SK-N-SH treated with all-trans-retinoic acid at 6 μM for 48 hours (cell line): Measurements from ENCODE around the gene IL1RN.

Experiments
- ATAC-seq: fragments of 200-7000 bp; cut with Tn5 transposase; 3 replicates; pipeline ENCODE4 v1.9.1; 2020; ENCODE audit warnings: mild to moderate bottlenecking, moderate library complexity
- ARNTL ChIP-seq: fragments of 450-650 bp; formaldehyde crosslinking; IDR thresholded peaks from 2 replicates; pipeline ENCODE4 v1.5.0; 2020; ENCODE audit warnings: low read depth, mild to moderate bottlenecking, moderate library complexity, borderline replicate concordance
- BACH2 ChIP-seq: fragments of 250-450 bp; sonication (Bioruptor Pico); IDR thresholded peaks from 2 replicates; pipeline ENCODE4 v1.9.0; 2021; ENCODE audit warnings: mild to moderate bottlenecking, borderline replicate concordance
- CSDC2 ChIP-seq: fragments of 250-450 bp; sonication (Bioruptor Pico); IDR thresholded peaks from 2 replicates; pipeline ENCODE4 v1.5.0; 2020; ENCODE audit warnings: mild to moderate bottlenecking, moderate library complexity
- CSRNP3 ChIP-seq: fragments of 250-450 bp; sonication (Bioruptor Pico); IDR thresholded peaks from 2 replicates; pipeline ENCODE4 v1.5.1; 2021; ENCODE audit warnings: mild to moderate bottlenecking, moderate library complexity
- GLIS3 ChIP-seq: fragments of 250-450 bp; sonication (Bioruptor Pico); IDR thresholded peaks from 2 replicates; pipeline ENCODE4 v1.5.0; 2020; ENCODE audit warnings: mild to moderate bottlenecking, moderate library complexity
- ISL1 ChIP-seq: fragments of 250-450 bp; sonication (Bioruptor Pico); IDR thresholded peaks from 2 replicates; pipeline ENCODE4 v2.1.2; 2022; ENCODE audit warnings: mild to moderate bottlenecking, moderate library complexity
- OSR1 ChIP-seq: fragments of 250-450 bp; sonication (Bioruptor Pico); IDR thresholded peaks from 2 replicates; pipeline ENCODE4 v1.8.0; 2022; ENCODE audit warnings: moderate library complexity, mild to moderate bottlenecking, inconsistent platforms
- POU6F1 ChIP-seq: fragments of 250-450 bp; sonication (Bioruptor Pico); IDR thresholded peaks from 2 replicates; pipeline ENCODE4 v1.8.0; 2021; ENCODE audit warnings: low read depth, mild to moderate bottlenecking, moderate library complexity, borderline replicate concordance
- PPARA ChIP-seq: fragments of 250-450 bp; sonication (Bioruptor Pico); IDR thresholded peaks from 2 replicates; pipeline ENCODE4 v1.5.0; 2020; ENCODE audit warnings: mild to moderate bottlenecking, borderline replicate concordance
- SNAI2 ChIP-seq: fragments of 250-450 bp; sonication (Bioruptor Pico); IDR thresholded peaks from 2 replicates; pipeline ENCODE4 v1.5.0; 2020; ENCODE audit warnings: mild to moderate bottlenecking, moderate library complexity
- TCF4 ChIP-seq: fragments of 250-450 bp; sonication (Bioruptor Pico); IDR thresholded peaks from 2 replicates; pipeline ENCODE4 v1.8.0; 2021; ENCODE audit warnings: mild to moderate bottlenecking, moderate library complexity, borderline replicate concordance
- TOX ChIP-seq: fragments of 250-450 bp; sonication (Bioruptor Pico); IDR thresholded peaks from 2 replicates; pipeline ENCODE4 v1.8.0; 2021; ENCODE audit warnings: mild to moderate bottlenecking, moderate library complexity, borderline replicate concordance
- TSHZ2 ChIP-seq: fragments of 250-450 bp; sonication (Bioruptor Pico); IDR thresholded peaks from 2 replicates; pipeline ENCODE4 v1.5.0; 2020; ENCODE audit warnings: mild to moderate bottlenecking, moderate library complexity
- ZC3H10 ChIP-seq: fragments of 250-450 bp; sonication (Bioruptor Pico); IDR thresholded peaks from 2 replicates; pipeline ENCODE4 v1.5.1; 2021; ENCODE audit warnings: mild to moderate bottlenecking, moderate library complexity
- ZFP3 ChIP-seq: fragments of 250-450 bp; sonication (Bioruptor Pico); IDR thresholded peaks from 2 replicates; pipeline ENCODE4 v1.5.0; 2020; ENCODE audit warnings: mild to moderate bottlenecking, moderate library complexity
- ZNF70 ChIP-seq: fragments of 450-650 bp; formaldehyde crosslinking; IDR thresholded peaks from 2 replicates; pipeline ENCODE4 v1.5.0; 2020; ENCODE audit warnings: mild to moderate bottlenecking, moderate library complexity
- ZNF8 ChIP-seq: fragments of 450-650 bp; formaldehyde crosslinking; IDR thresholded peaks from 2 replicates; pipeline ENCODE4 v1.5.0; 2020; ENCODE audit warnings: mild to moderate bottlenecking, moderate library complexity
- TF ChIP-seq, protein P1 (sequence below): fragments of 250-450 bp; sonication (Bioruptor Pico); IDR thresholded peaks from 2 replicates; pipeline ENCODE4 v1.8.0; 2020; ENCODE audit warnings: mild to moderate bottlenecking, moderate library complexity, borderline replicate concordance
- TF ChIP-seq, protein P2 (sequence below): fragments of 250-450 bp; sonication (Bioruptor Pico); IDR thresholded peaks from 2 replicates; pipeline ENCODE4 v1.5.1; 2020; ENCODE audit warnings: low read depth, mild to moderate bottlenecking, moderate library complexity

IL1RN gene

GRCh38 chr2:113162869-113163268, 35.5 kb downstream of the IL1RN start:
- TF ChIP-seq BACH2 (CRISPR knock-in tag): no peak
- TF ChIP-seq ISL1 (CRISPR knock-in tag): no peak
- TF ChIP-seq SNAI2 (CRISPR knock-in tag): no peak
- TF ChIP-seq, protein P1, sequence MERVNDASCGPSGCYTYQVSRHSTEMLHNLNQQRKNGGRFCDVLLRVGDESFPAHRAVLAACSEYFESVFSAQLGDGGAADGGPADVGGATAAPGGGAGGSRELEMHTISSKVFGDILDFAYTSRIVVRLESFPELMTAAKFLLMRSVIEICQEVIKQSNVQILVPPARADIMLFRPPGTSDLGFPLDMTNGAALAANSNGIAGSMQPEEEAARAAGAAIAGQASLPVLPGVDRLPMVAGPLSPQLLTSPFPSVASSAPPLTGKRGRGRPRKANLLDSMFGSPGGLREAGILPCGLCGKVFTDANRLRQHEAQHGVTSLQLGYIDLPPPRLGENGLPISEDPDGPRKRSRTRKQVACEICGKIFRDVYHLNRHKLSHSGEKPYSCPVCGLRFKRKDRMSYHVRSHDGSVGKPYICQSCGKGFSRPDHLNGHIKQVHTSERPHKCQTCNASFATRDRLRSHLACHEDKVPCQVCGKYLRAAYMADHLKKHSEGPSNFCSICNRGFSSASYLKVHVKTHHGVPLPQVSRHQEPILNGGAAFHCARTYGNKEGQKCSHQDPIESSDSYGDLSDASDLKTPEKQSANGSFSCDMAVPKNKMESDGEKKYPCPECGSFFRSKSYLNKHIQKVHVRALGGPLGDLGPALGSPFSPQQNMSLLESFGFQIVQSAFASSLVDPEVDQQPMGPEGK (CRISPR knock-in tag): no peak
- no peak for TF ChIP-seq TOX
- TF ChIP-seq, protein P2, sequence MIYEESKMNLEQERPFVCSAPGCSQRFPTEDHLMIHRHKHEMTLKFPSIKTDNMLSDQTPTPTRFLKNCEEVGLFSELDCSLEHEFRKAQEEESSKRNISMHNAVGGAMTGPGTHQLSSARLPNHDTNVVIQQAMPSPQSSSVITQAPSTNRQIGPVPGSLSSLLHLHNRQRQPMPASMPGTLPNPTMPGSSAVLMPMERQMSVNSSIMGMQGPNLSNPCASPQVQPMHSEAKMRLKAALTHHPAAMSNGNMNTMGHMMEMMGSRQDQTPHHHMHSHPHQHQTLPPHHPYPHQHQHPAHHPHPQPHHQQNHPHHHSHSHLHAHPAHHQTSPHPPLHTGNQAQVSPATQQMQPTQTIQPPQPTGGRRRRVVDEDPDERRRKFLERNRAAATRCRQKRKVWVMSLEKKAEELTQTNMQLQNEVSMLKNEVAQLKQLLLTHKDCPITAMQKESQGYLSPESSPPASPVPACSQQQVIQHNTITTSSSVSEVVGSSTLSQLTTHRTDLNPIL: no peak
- TF ChIP-seq PPARA (CRISPR knock-in tag): no peak
- TF ChIP-seq TCF4 (CRISPR knock-in tag): no peak
- no peak for TF ChIP-seq ZC3H10 (CRISPR knock-in tag)
- no peak for TF ChIP-seq POU6F1 (CRISPR knock-in tag)
- TF ChIP-seq ARNTL: no peak
- no peak for TF ChIP-seq TSHZ2 (CRISPR knock-in tag)
- no peak for TF ChIP-seq OSR1 (CRISPR knock-in tag)
- no peak for TF ChIP-seq ZFP3
- no peak for ATAC-seq

DNA sequence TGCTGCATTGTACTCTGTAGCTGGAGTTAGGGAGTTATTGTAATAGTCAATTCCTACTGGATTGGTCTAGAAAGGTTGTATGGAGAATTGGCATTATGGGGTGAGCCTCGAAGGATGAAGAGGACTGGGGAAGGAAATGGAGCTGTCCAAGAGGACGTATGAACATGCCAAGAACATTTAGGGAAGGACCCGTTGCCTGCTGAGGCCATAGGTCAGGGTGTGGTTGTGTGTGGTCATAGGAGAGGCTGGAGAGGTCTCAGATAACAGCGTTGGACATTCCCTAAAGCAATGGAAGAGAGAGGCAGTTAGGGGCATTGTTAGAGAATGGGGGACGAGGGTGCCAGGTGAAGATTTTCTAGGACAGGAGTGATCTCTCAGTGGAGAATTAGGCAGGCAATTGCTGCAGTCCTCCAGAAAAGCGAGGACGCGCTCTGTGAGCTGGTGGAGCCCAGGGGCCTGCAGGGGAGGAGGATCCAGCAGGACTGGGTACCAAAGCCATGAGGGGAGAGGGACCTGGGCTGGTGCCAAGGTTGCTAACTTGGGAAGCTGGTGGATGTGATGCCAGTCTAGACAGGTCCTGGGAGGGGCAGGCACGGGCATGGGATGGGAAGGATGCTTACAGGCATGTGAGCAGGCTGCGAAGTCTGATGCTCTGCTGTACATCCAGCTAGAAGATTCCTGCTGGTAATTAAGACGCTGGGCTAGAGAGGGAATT, 37.0 kb downstream of the IL1RN start:
- no peak for TF ChIP-seq CSRNP3
- TF ChIP-seq CSDC2: no peak
- TF ChIP-seq, protein P1 (CRISPR knock-in tag): no peak
- no peak for TF ChIP-seq ARNTL
- no peak for TF ChIP-seq GLIS3 (CRISPR knock-in tag)
- TF ChIP-seq OSR1 (CRISPR knock-in tag): no peak
- no peak for TF ChIP-seq ZNF70
- TF ChIP-seq ZNF8 (CRISPR knock-in tag): no peak
- TF ChIP-seq, protein P2: no peak
- no peak for TF ChIP-seq POU6F1 (CRISPR knock-in tag)
- TF ChIP-seq ZC3H10 (CRISPR knock-in tag): no peak
- no peak for TF ChIP-seq ISL1 (CRISPR knock-in tag)
- ATAC-seq: no peak
